K562 treated with DMSO at 1 percent for 12 hours (cell line): Measurements from ENCODE around the gene ACTR3C. TPM values are rescaled to one million over a fixed set of nuclear protein-coding genes. Genes with fewer than 3 reads are reported as not detected.

Source experiments
- total RNA-seq: library from RNA; unstranded; fragments of 300-600 nt; gene quantifications from 2 replicates; pipeline ENCODE4 v1.2.3, GENCODE V29; 2022; ENCODE audit not compliant: insufficient read depth

Gene ACTR3C
- 5.1 and 13.9 TPM in 2 replicates for total RNA-seq

GRCh38 chr7:150322833-150323681 is at the start of gene ACTR3C, which contains the start of gene LRRC61:
TSS of gene ACTR3C (minus strand) at chr7:150323545. CDS start at chr7:150295296, 28,249 bp downstream.
TSS of gene LRRC61 (plus strand) at chr7:150323355. CDS start at chr7:150336862, 13,507 bp downstream.

GRCh38 chr7:150368096-150368883 is 44.9 kb upstream of the ACTR3C start, which contains the start of gene REPIN1:
TSS of gene REPIN1 (plus strand) at chr7:150368822. CDS start at chr7:150369712, 890 bp downstream.

GRCh38 chr7:150341263-150342120 is 18.1 kb upstream of the ACTR3C start, which contains the start of gene RARRES2:
TSS of gene RARRES2 (minus strand) at chr7:150341629. CDS start at chr7:150340609, 1,020 bp downstream.

Other genes with a start within 250 kb of the ACTR3C start
- gene LRRC61, start 190 bp downstream of the ACTR3C start, total RNA-seq = 71.2 and 100 TPM in 2 replicates
- gene RARRES2, start 18.1 kb upstream of the ACTR3C start, total RNA-seq = 0.96 TPM in 1 of 2 replicates, not detected in the other
- gene REPIN1, start 45.3 kb upstream of the ACTR3C start, total RNA-seq = 225 and 307 TPM in 2 replicates
- gene ZNF775, start 55.8 kb upstream of the ACTR3C start, total RNA-seq = 25.0 and 25.5 TPM in 2 replicates
- 0.14 TPM in 1 of 2 replicates, not detected in the other for gene GIMAP8, start 127.1 kb upstream of the ACTR3C start, total RNA-seq
- not detected in 2 replicates for gene GIMAP7, start 191.3 kb upstream of the ACTR3C start, total RNA-seq
- not detected in 2 replicates for gene GIMAP4, start 243.8 kb upstream of the ACTR3C start, total RNA-seq